ENCODE measurements around the gene CDH16.
A peak's percentile ranks its signal among the peaks of the same experiment; 100 is the strongest.

The CDH16 gene

GRCh38 chr16:66886914-66887313, 31.8 kb downstream of the CDH16 start:
- H3K9me3 Mint-ChIP-seq, result no peaks in the 10 kb centered on the region
- no peak overlapping the region for H3K27ac Mint-ChIP-seq
- DNase-seq, result no peak
- no peak overlapping the region for H3K4me3 Mint-ChIP-seq
- peaks cover 26% of the 10 kb centered on the region for H3K4me1 Mint-ChIP-seq
- CTCF ChIA-PET, result interaction anchor here (1.5 to 2.2 kb wide), 2 partner anchors 8 to 19 kb away, joined by 3 to 12 read pairs; no protein-coding TSS in a partner anchor
- H3K27me3 Mint-ChIP-seq, result no peaks in the 10 kb centered on the region
- H3K36me3 Mint-ChIP-seq, result peaks cover 38% of the 10 kb centered on the region

- peaks cover 36% of the 10 kb centered on the region for H3K36me3 Mint-ChIP-seq
- H3K27ac Mint-ChIP-seq, result no peak overlapping the region
- DNase-seq, result no peak
- H3K4me1 Mint-ChIP-seq, result peaks cover 29% of the 10 kb centered on the region
- no peak overlapping the region for H3K4me3 Mint-ChIP-seq
- H3K9me3 Mint-ChIP-seq, result no peaks in the 10 kb centered on the region
- CTCF ChIA-PET, result interaction anchor here (1.5 to 2.2 kb wide), 2 partner anchors 9 to 19 kb away, joined by 3 to 12 read pairs; no protein-coding TSS in a partner anchor
- H3K27me3 Mint-ChIP-seq, result no peaks in the 10 kb centered on the region
Measured at GRCh38 chr16:66886321-66886720, 32.4 kb downstream of the CDH16 start.

- H3K27ac Mint-ChIP-seq, result no peak overlapping the region
- peaks cover under 1% of the 10 kb centered on the region for H3K27me3 Mint-ChIP-seq
- peaks cover 32% of the 10 kb centered on the region for H3K36me3 Mint-ChIP-seq
- no peak for DNase-seq
- CTCF ChIA-PET, result interaction anchor here (1.5 to 2.2 kb wide), 2 partner anchors 9 to 18 kb away, joined by 3 to 12 read pairs; no protein-coding TSS in a partner anchor
- H3K9me3 Mint-ChIP-seq, result no peaks in the 10 kb centered on the region
- H3K4me3 Mint-ChIP-seq, result no peak overlapping the region
- peaks cover 30% of the 10 kb centered on the region for H3K4me1 Mint-ChIP-seq
Measured at GRCh38 chr16:66885491-66885890, 33.2 kb downstream of the CDH16 start.

GRCh38 chr16:66882702-66883101, 36.0 kb downstream of the CDH16 start:
- H3K4me3 Mint-ChIP-seq, result no peak overlapping the region
- peaks cover 28% of the 10 kb centered on the region for H3K36me3 Mint-ChIP-seq
- no peak overlapping the region for H3K27ac Mint-ChIP-seq
- H3K4me1 Mint-ChIP-seq, result peaks cover 51% of the 10 kb centered on the region
- H3K9me3 Mint-ChIP-seq, result no peaks in the 10 kb centered on the region
- H3K27me3 Mint-ChIP-seq, result peaks cover 6% of the 10 kb centered on the region
- CTCF ChIA-PET, result interaction anchor here (1.9 to 2.8 kb wide), 3 partner anchors 10 to 12 kb away, joined by 4 to 12 read pairs (median 12); no protein-coding TSS in a partner anchor
- DNase-seq, result no peak

- no peak overlapping the region for H3K27ac Mint-ChIP-seq
- H3K36me3 Mint-ChIP-seq, result peaks cover 23% of the 10 kb centered on the region
- DNase-seq, result no peak
- H3K9me3 Mint-ChIP-seq, result no peaks in the 10 kb centered on the region
- CTCF ChIA-PET, result interaction anchor here (1.3 to 3.3 kb wide), 5 partner anchors 9 to 42 kb away, joined by 3 to 20 read pairs (median 12); no protein-coding TSS in a partner anchor
- peaks cover 46% of the 10 kb centered on the region for H3K4me1 Mint-ChIP-seq
- no peak overlapping the region for H3K4me3 Mint-ChIP-seq
- peaks cover 6% of the 10 kb centered on the region for H3K27me3 Mint-ChIP-seq
Measured at GRCh38 chr16:66881964-66882508, 36.6 kb downstream of the CDH16 start.

- CTCF ChIA-PET, result interaction anchor here (0.6 to 3.3 kb wide), 7 partner anchors 9 to 47 kb away, joined by 3 to 20 read pairs (median 10); no protein-coding TSS in a partner anchor
- Mint-ChIP-seq H3K36me3 (peaks cover 18% of the 10 kb centered on the region), H3K4me1 (peaks cover 43% of the 10 kb centered on the region), H3K4me3 (peak overlapping the region; percentile 99), H3K27ac (no peak overlapping the region), H3K27me3 (peaks cover 6% of the 10 kb centered on the region), H3K9me3 (no peaks in the 10 kb centered on the region)
- DNase-seq, result no peak
Measured at GRCh38 chr16:66881560-66881959, 37.1 kb downstream of the CDH16 start.

GRCh38 chr16:66881014-66881417, 37.7 kb downstream of the CDH16 start:
- Mint-ChIP-seq H3K36me3 (peaks cover 18% of the 10 kb centered on the region), H3K4me3 (peak overlapping the region; percentile 99), H3K4me1 (peaks cover 46% of the 10 kb centered on the region), H3K27me3 (peaks cover 6% of the 10 kb centered on the region), H3K9me3 (no peaks in the 10 kb centered on the region), H3K27ac (no peak overlapping the region)
- CTCF ChIA-PET, result interaction anchor here (0.5 to 3.3 kb wide), 11 partner anchors 8 to 494 kb away, joined by 3 to 20 read pairs (median 4); no protein-coding TSS in a partner anchor
- DNase-seq, result peak; percentile 34

GRCh38 chr16:66880288-66881013, 38.2 kb downstream of the CDH16 start, which contains the start of gene PDP2:
Gene PDP2 (plus strand): TSS chr16:66880515. CDS start chr16:66884285, 3,770 bp downstream.
- no peaks in the 10 kb centered on the region for H3K9me3 Mint-ChIP-seq
- H3K4me1 Mint-ChIP-seq, result peaks cover 47% of the 10 kb centered on the region
- CTCF ChIA-PET, result interaction anchor here (0.5 to 3.3 kb wide), 10 partner anchors 8 to 493 kb away, joined by 3 to 20 read pairs (median 4); partner anchors contain the start of gene NAE1
- H3K4me3 Mint-ChIP-seq, result peak within 1 kb of the TSS; percentile 99
- DNase-seq, result peak; percentile 96
- peaks cover 13% of the 10 kb centered on the region for H3K36me3 Mint-ChIP-seq
- peaks cover 6% of the 10 kb centered on the region for H3K27me3 Mint-ChIP-seq
- H3K27ac Mint-ChIP-seq, result peak within 1 kb of the TSS; percentile 89

GRCh38 chr16:66878067-66878466, 40.6 kb downstream of the CDH16 start:
- peaks cover 6% of the 10 kb centered on the region for H3K27me3 Mint-ChIP-seq
- peaks cover 4% of the 10 kb centered on the region for H3K36me3 Mint-ChIP-seq
- H3K9me3 Mint-ChIP-seq, result no peaks in the 10 kb centered on the region
- peaks cover 65% of the 10 kb centered on the region for H3K4me1 Mint-ChIP-seq
- DNase-seq, result peak; percentile 41
- CTCF ChIA-PET, result no interaction called here
- peak overlapping the region; percentile 6 for H3K4me3 Mint-ChIP-seq
- H3K27ac Mint-ChIP-seq, result no peak overlapping the region

- CTCF ChIA-PET, result interaction anchor here (0.6 to 2.1 kb wide), 4 partner anchors 10 to 351 kb away, joined by 3 to 18 read pairs (median 6); partner anchors contain the start of gene NAE1
- H3K27ac Mint-ChIP-seq, result peak overlapping the region; percentile 88
- no peak overlapping the region for H3K4me3 Mint-ChIP-seq
- peaks cover 1% of the 10 kb centered on the region for H3K36me3 Mint-ChIP-seq
- H3K9me3 Mint-ChIP-seq, result no peaks in the 10 kb centered on the region
- H3K4me1 Mint-ChIP-seq, result peaks cover 50% of the 10 kb centered on the region
- peaks cover 8% of the 10 kb centered on the region for H3K27me3 Mint-ChIP-seq
- DNase-seq, result no peak
Measured at GRCh38 chr16:66874079-66874775, 44.5 kb downstream of the CDH16 start.

GRCh38 chr16:66873685-66874055, 45.0 kb downstream of the CDH16 start:
- Mint-ChIP-seq H3K36me3 (peaks cover 1% of the 10 kb centered on the region), H3K27me3 (peaks cover 8% of the 10 kb centered on the region), H3K27ac (peak overlapping the region; percentile 88), H3K9me3 (no peaks in the 10 kb centered on the region), H3K4me3 (no peak overlapping the region), H3K4me1 (peaks cover 48% of the 10 kb centered on the region)
- no peak for DNase-seq
- CTCF ChIA-PET, result interaction anchor here (0.8 to 9.1 kb wide), 12 partner anchors 8 to 469 kb away, joined by 3 to 117 read pairs (median 3); partner anchors contain the start of gene NAE1

GRCh38 chr16:66872943-66873684, 45.6 kb downstream of the CDH16 start:
- peaks cover 8% of the 10 kb centered on the region for H3K27me3 Mint-ChIP-seq
- no peaks in the 10 kb centered on the region for H3K9me3 Mint-ChIP-seq
- CTCF ChIA-PET, result interaction anchor here (0.6 to 9.1 kb wide), 14 partner anchors 9 to 468 kb away, joined by 3 to 117 read pairs (median 3); partner anchors contain the start of genes NAE1 and RRAD
- DNase-seq, result peak; percentile 93
- peaks cover 1% of the 10 kb centered on the region for H3K36me3 Mint-ChIP-seq
- peaks cover 42% of the 10 kb centered on the region for H3K4me1 Mint-ChIP-seq
- H3K4me3 Mint-ChIP-seq, result peak overlapping the region; percentile 65
- peak overlapping the region; percentile 83 for H3K27ac Mint-ChIP-seq

GRCh38 chr16:66872559-66872942, 46.1 kb downstream of the CDH16 start:
- Mint-ChIP-seq H3K36me3 (peaks cover 1% of the 10 kb centered on the region), H3K4me1 (peaks cover 39% of the 10 kb centered on the region)
- CTCF ChIA-PET, result interaction anchor here (0.6 to 9.1 kb wide), 15 partner anchors 9 to 468 kb away, joined by 3 to 117 read pairs (median 3); partner anchors contain the start of genes NAE1 and RRAD

More at GRCh38 chr16:66872559-66872942, 46.1 kb downstream of the CDH16 start:
- Mint-ChIP-seq H3K4me3 (peak overlapping the region; percentile 65), H3K27ac (peak overlapping the region; percentile 83), H3K27me3 (peaks cover 8% of the 10 kb centered on the region), H3K9me3 (no peaks in the 10 kb centered on the region)
- DNase-seq, result no peak

All from activated naive CD4-positive, alpha-beta T cell treated with anti-CD3 and anti-CD28 coated beads, Interleukin-2, amount 10 ng/mL, durations not matched to agents 7 days and 5 days (primary cell).